Urinary bladder (tissue), 4 donors: Measurements from ENCODE around the gene IRAK1BP1. TPM values are rescaled to one million over a fixed set of nuclear protein-coding genes. Genes with fewer than 3 reads are reported as not detected.
A peak's percentile ranks its signal among the peaks of the same experiment; 100 is the strongest.

Source experiments
- DNase-seq: peaks from one replicate; pipeline ENCODE4 v3.0.0-alpha.2; 2015; ENCODE audit errors: extremely low spot score
- H3K27ac ChIP-seq: one replicate; pipeline ENCODE4 v1.5.1; 2013; ENCODE audit warnings: low read depth, mild to moderate bottlenecking, moderate library complexity
- H3K36me3 ChIP-seq: one replicate; pipeline ENCODE4 v1.6.1; 2013; ENCODE audit warnings: mild to moderate bottlenecking, moderate library complexity; ENCODE audit not compliant: insufficient read depth
- H3K4me1 ChIP-seq: one replicate; pipeline ENCODE4 v1.6.1; 2013; ENCODE audit warnings: mild to moderate bottlenecking, moderate library complexity; ENCODE audit not compliant: insufficient read depth
- H3K4me3 ChIP-seq: one replicate; pipeline ENCODE4 v1.5.1; 2013; ENCODE audit warnings: low read depth, low read length
- WGBS: extraction: QIAGEN DNeasy Blood & Tissue Kit; methylation state at CpG from one replicate; pipeline ENCODE4 v1.1.7; 2013; 5-methylcytosine and 5-hydroxymethylcytosine counted together
- polyA plus RNA-seq: library from polyadenylated mRNA; stranded (reverse); fragments of 200-250 nt; gene quantifications from one replicate; pipeline ENCODE4 v1.2.3, GENCODE V29; 2013
- total RNA-seq: library from RNA; depleted of rRNA; stranded (reverse); fragments of >200 nt; gene quantifications from one replicate; pipeline ENCODE4 v1.2.3, GENCODE V29; 2014
- donor health status: healthy with polysubstance abuse.
- donor health status: healthy.

Gene IRAK1BP1
- total RNA-seq = 25.4 TPM
- polyA plus RNA-seq = 2.7 TPM

GRCh38 chr6:78867370-78868040, at the start of gene IRAK1BP1:
Gene IRAK1BP1 (plus strand): TSS chr6:78867551. CDS start chr6:78867577, 26 bp downstream.
- peak within 1 kb of the TSS; percentile 92 for H3K4me3 ChIP-seq
- H3K36me3 ChIP-seq = no peaks in the 10 kb centered on the region
- DNase-seq = peak; percentile 65
- H3K27ac ChIP-seq = no peak within 1 kb of the TSS
- WGBS = under 1% methylated on average over 48 of the region's 48 CpGs
- no peaks in the 10 kb centered on the region for H3K4me1 ChIP-seq

- Histone ChIP-seq H3K4me1 (no peaks in the 10 kb centered on the region), H3K27ac (no peak overlapping the region), H3K36me3 (no peaks in the 10 kb centered on the region)
Observed at GRCh38 chr6:78824045-78824444, 43.3 kb upstream of the IRAK1BP1 start.

GRCh38 chr6:78829407-78829806, 37.9 kb upstream of the IRAK1BP1 start:
- 87% methylated on average over 3 of the region's 3 CpGs for WGBS
- no peak for DNase-seq

More at GRCh38 chr6:78824045-78824444, 43.3 kb upstream of the IRAK1BP1 start:
- DNase-seq = no peak
- H3K4me3 ChIP-seq = no peak overlapping the region

GRCh38 chr6:78830805-78831204, 36.5 kb upstream of the IRAK1BP1 start:
- no peak for DNase-seq
- no peak overlapping the region for H3K27ac ChIP-seq
- WGBS = 38% methylated on average over 2 of the region's 2 CpGs
- no peak overlapping the region for H3K4me3 ChIP-seq
- no peaks in the 10 kb centered on the region for H3K4me1 ChIP-seq
- H3K36me3 ChIP-seq = no peaks in the 10 kb centered on the region

More at GRCh38 chr6:78829407-78829806, 37.9 kb upstream of the IRAK1BP1 start:
- Histone ChIP-seq H3K27ac (no peak overlapping the region), H3K4me1 (no peaks in the 10 kb centered on the region), H3K4me3 (no peak overlapping the region), H3K36me3 (no peaks in the 10 kb centered on the region)

GRCh38 chr6:78831492-78831891, 35.9 kb upstream of the IRAK1BP1 start:
- H3K36me3 ChIP-seq = no peaks in the 10 kb centered on the region
- H3K27ac ChIP-seq = no peak overlapping the region
- H3K4me3 ChIP-seq = no peak overlapping the region
- 47% methylated on average over 2 of the region's 2 CpGs for WGBS
- peak; percentile 3 for DNase-seq
- H3K4me1 ChIP-seq = no peaks in the 10 kb centered on the region

GRCh38 chr6:78832091-78832808, 35.1 kb upstream of the IRAK1BP1 start:
- no peaks in the 10 kb centered on the region for H3K4me1 ChIP-seq
- H3K4me3 ChIP-seq = no peak overlapping the region
- DNase-seq = no peak
- H3K36me3 ChIP-seq = no peaks in the 10 kb centered on the region
- no peak overlapping the region for H3K27ac ChIP-seq

GRCh38 chr6:78835817-78836216, 31.5 kb upstream of the IRAK1BP1 start:
- Histone ChIP-seq H3K27ac (no peak overlapping the region), H3K4me1 (no peaks in the 10 kb centered on the region), H3K4me3 (no peak overlapping the region), H3K36me3 (no peaks in the 10 kb centered on the region)
- DNase-seq = no peak

- Histone ChIP-seq H3K4me3 (no peak overlapping the region), H3K4me1 (no peaks in the 10 kb centered on the region), H3K27ac (no peak overlapping the region), H3K36me3 (no peaks in the 10 kb centered on the region)
- DNase-seq = no peak
- whole genome bisulfite sequencing = 74% methylated on average over 3 of the region's 3 CpGs
Observed at GRCh38 chr6:78836598-78836997, 30.8 kb upstream of the IRAK1BP1 start.

- Histone ChIP-seq H3K4me1 (no peaks in the 10 kb centered on the region), H3K36me3 (no peaks in the 10 kb centered on the region), H3K27ac (no peak overlapping the region), H3K4me3 (no peak overlapping the region)
- DNase-seq = no peak
Observed at GRCh38 chr6:78841111-78841510, 26.2 kb upstream of the IRAK1BP1 start.

GRCh38 chr6:78842953-78843352, 24.4 kb upstream of the IRAK1BP1 start:
- no peaks in the 10 kb centered on the region for H3K36me3 ChIP-seq
- no peak overlapping the region for H3K4me3 ChIP-seq
- no peak for DNase-seq
- H3K4me1 ChIP-seq = no peaks in the 10 kb centered on the region
- H3K27ac ChIP-seq = no peak overlapping the region

GRCh38 chr6:78844899-78845298, 22.5 kb upstream of the IRAK1BP1 start:
- DNase-seq = no peak
- Histone ChIP-seq H3K4me3 (no peak overlapping the region), H3K36me3 (no peaks in the 10 kb centered on the region), H3K4me1 (no peaks in the 10 kb centered on the region), H3K27ac (no peak overlapping the region)
- WGBS = 58% methylated on average over 2 of the region's 2 CpGs

- Histone ChIP-seq H3K36me3 (no peaks in the 10 kb centered on the region), H3K4me3 (no peak overlapping the region), H3K4me1 (no peaks in the 10 kb centered on the region), H3K27ac (no peak overlapping the region)
- DNase-seq = no peak
- WGBS = 75% methylated on average over 1 of the region's 1 CpG
Observed at GRCh38 chr6:78845567-78845966, 21.8 kb upstream of the IRAK1BP1 start.

GRCh38 chr6:78850621-78851020, 16.7 kb upstream of the IRAK1BP1 start:
- H3K4me1 ChIP-seq = no peaks in the 10 kb centered on the region
- no peak overlapping the region for H3K27ac ChIP-seq
- H3K4me3 ChIP-seq = no peak overlapping the region
- no peaks in the 10 kb centered on the region for H3K36me3 ChIP-seq
- DNase-seq = no peak

- no peak overlapping the region for H3K4me3 ChIP-seq
- H3K4me1 ChIP-seq = no peaks in the 10 kb centered on the region
- DNase-seq = no peak
- H3K36me3 ChIP-seq = no peaks in the 10 kb centered on the region
- no peak overlapping the region for H3K27ac ChIP-seq
Observed at GRCh38 chr6:78851156-78851555, 16.2 kb upstream of the IRAK1BP1 start.
